K562 (cell line): ENCODE data around the gene LEUTX. TPM values are rescaled to one million over a fixed set of nuclear protein-coding genes. Genes with fewer than 3 reads are reported as not detected.
"Not testable (repeated sequence)": the region's sequence is repeated elsewhere in the genome, so short reads cannot be mapped to it uniquely, and the experiment has no call there.

Experiments
- ATAC-seq: fragments of 200-7000 bp; cut with Tn5 transposase; 3 replicates; pipeline ENCODE4 v1.9.1; 2020; ENCODE audit warnings: moderate library complexity
- BruUV-seq: library from RNA; stranded (reverse); fragments of 400-500 nt; replicated peaks from 2 replicates; lab custom pipeline; 2021; lab: Mats Ljungman, UMichigan
- CTCF ChIA-PET: fragments of 300-600 bp; formaldehyde crosslinking; extraction: SDS; loops from one replicate; lab custom pipeline; 2021; ENCODE audit warnings: low intra/inter-chr PET ratio; lab: Yijun Ruan, JAX
- POLR2A ChIA-PET: fragments of 300-600, 350-650 bp; sonication (Branson Sonifier 250); formaldehyde crosslinking; extraction: SDS; loops from one replicate; lab custom pipeline; 2021; ENCODE audit warnings: antibody characterized with exemption, inconsistent platforms; lab: Yijun Ruan, JAX
- DNase-seq, 4 experiments: peaks; one replicate each; pipeline versions ENCODE4 v3.0.0 to v3.0.0-alpha.2; 2011 to 2018; ENCODE audit warnings: low spot score in 3 of 4, mixed read lengths in 3 of 4; ENCODE audit errors: extremely low read depth in 1 of 4
- FAIRE-seq: peaks from 2 replicates; lab custom pipeline; 2011; peaks lifted over from hg19 to GRCh38; lab: Jason Lieb, UNC
- H2AFZ ChIP-seq: 2 replicates; pipeline ENCODE4 v1.6.0; 2011; ENCODE audit warnings: low read depth, low read length, control low read depth, inconsistent platforms
- H3K27ac ChIP-seq: fragments of 200-600 bp; 3 replicates; pipeline ENCODE4 v1.8.0; 2011; ENCODE audit warnings: low read depth, mild to moderate bottlenecking, control low read depth, inconsistent platforms, low read length, moderate library complexity, mixed read lengths; ENCODE audit errors: extremely low read depth
- H3K27me3 ChIP-seq, 2 experiments: fragments of 300-600 bp in 1 of 2; 2 replicates in 1 of 2; 3 replicates in 1 of 2; pipeline versions ENCODE4 v1.6.0 to v1.8.0; 2011; ENCODE audit warnings: inconsistent platforms in 2 of 2, low read length in 2 of 2, mild to moderate bottlenecking in 1 of 2, mixed read lengths in 1 of 2, moderate library complexity in 1 of 2; ENCODE audit not compliant: control insufficient read depth in 2 of 2, insufficient read depth in 2 of 2
- H3K36me3 ChIP-seq: fragments of 300-600 bp; 3 replicates; pipeline ENCODE4 v1.8.0; 2011; ENCODE audit warnings: mild to moderate bottlenecking, low read length, inconsistent platforms; ENCODE audit not compliant: control insufficient read depth, insufficient read depth
- H3K4me1 ChIP-seq, 2 experiments: fragments of 200-600 bp in 1 of 2; replicated peaks in 1 of 2; 2 replicates in 1 of 2; 3 replicates in 1 of 2; pipeline versions ENCODE4 v1.5.1 to v1.8.0; 2011; ENCODE audit warnings: inconsistent platforms in 2 of 2, low read length in 2 of 2, mild to moderate bottlenecking in 1 of 2, mixed read lengths in 1 of 2, moderate library complexity in 1 of 2; ENCODE audit not compliant: control insufficient read depth in 2 of 2, insufficient read depth in 2 of 2
- H3K4me2 ChIP-seq: 2 replicates; pipeline ENCODE4 v1.6.1; 2011; ENCODE audit warnings: low read length, control low read depth, inconsistent platforms, mixed read lengths; ENCODE audit not compliant: insufficient read depth
- H3K4me3 ChIP-seq: fragments of 200-600 bp; sonication (generic), shearing (Covaris generic); 2 replicates; pipeline ENCODE4 v1.5.1; 2016; ENCODE audit warnings: control low read depth, inconsistent platforms
- H3K79me2 ChIP-seq: fragments of 200-600 bp; 3 replicates; pipeline ENCODE4 v1.8.0; 2011; ENCODE audit warnings: low read length, inconsistent platforms; ENCODE audit not compliant: control insufficient read depth, insufficient read depth
- H3K9ac ChIP-seq, 2 experiments: 2 replicates each; pipeline versions ENCODE4 v1.6.0 to v1.6.1; 2011; ENCODE audit warnings: low read depth in 2 of 2, low read length in 2 of 2, control low read depth in 1 of 2, inconsistent platforms in 1 of 2, mild to moderate bottlenecking in 1 of 2, mixed read lengths in 1 of 2; ENCODE audit not compliant: insufficient read depth in 1 of 2
- H3K9me1 ChIP-seq: one replicate; pipeline ENCODE4 v1.6.0; 2011; ENCODE audit warnings: inconsistent platforms, mild to moderate bottlenecking, low read length, moderate library complexity; ENCODE audit not compliant: control insufficient read depth, insufficient read depth
- H3K9me3 ChIP-seq: replicated peaks from 2 replicates; pipeline ENCODE4 v1.5.1; 2011; ENCODE audit warnings: low read depth, low read length, inconsistent platforms; ENCODE audit not compliant: control insufficient read depth, insufficient read depth
- H4K20me1 ChIP-seq: replicated peaks from 2 replicates; pipeline ENCODE4 v1.6.1; 2011; ENCODE audit warnings: low read length, inconsistent platforms, mixed read lengths; ENCODE audit not compliant: control insufficient read depth, insufficient read depth
- JUND ChIP-seq, 2 experiments: IDR thresholded peaks; 2 replicates in 1 of 2; 3 replicates in 1 of 2; pipeline ENCODE4 v1.6.1; 2011; ENCODE audit warnings: borderline replicate concordance in 2 of 2, low read depth in 2 of 2, low read length in 2 of 2, improper control_type of control experiment in 1 of 2, missing biosample characterization in 1 of 2, missing genetic modification characterization in 1 of 2, missing genetic modification reagents in 1 of 2
- TBP ChIP-seq: optimal IDR thresholded peaks from 2 replicates; pipeline ENCODE3; 2011; ENCODE audit warnings: low read depth, low read length, improper control_type of control experiment
- WGBS: fragments of 100-300 bp; shearing (Covaris generic); methylation state at CpG from one replicate; pipeline ENCODE4 v1.1.6; 2016; ENCODE audit warnings: low coverage, mixed read lengths; ENCODE audit not compliant: insufficient coverage; ENCODE audit errors: missing lambda C conversion rate; 5-methylcytosine and 5-hydroxymethylcytosine counted together
- in situ Hi-C: fragments of 300-500 bp; cut with MboI; formaldehyde crosslinking; loops from 4 replicates; pipeline ENCODE4 v1.15.0; 2018; ENCODE audit warnings: inconsistent platforms, mixed read lengths
- intact Hi-C: fragments of 100-400 bp; cut with micrococcal nuclease; formaldehyde crosslinking; loops from 2 replicates; pipeline ENCODE4 v1.14.2; 2022
- polyA plus RNA-seq, 8 experiments: library from polyadenylated mRNA; depleted of rRNA in 4 of 8; stranded (reverse) in 5 of 8; unstranded in 3 of 8; fragments of >200 nt; fragmentation: Nextera tagmentation in 2 of 8; fragmentation: Illumina TruSeq in 1 of 8; extraction: Ambion mirVana in 2 of 8; extraction: Trizol in 1 of 8; gene quantifications; 2 replicates each; pipeline versions ENCODE4 v1.2.1 to v1.2.3, GENCODE V29; 2011 to 2014; ENCODE audit warnings: inconsistent platforms in 1 of 8, missing spikeins in 1 of 8
- total RNA-seq, 7 experiments: library from RNA; depleted of rRNA in 6 of 7; stranded (reverse); fragments of >200 nt in 6 of 7; fragmentation: Illumina TruSeq in 2 of 7; extraction: Trizol in 2 of 7; gene quantifications; 2 replicates each; pipeline versions ENCODE4 v1.2.1 to v1.2.3, GENCODE V29; 2011 to 2021; ENCODE audit warnings: low replicate concordance in 1 of 7
- TF ChIP-seq, protein P1 (sequence below), 2 experiments: fragments of 450-650 bp in 1 of 2; sonication (generic) in 1 of 2; formaldehyde crosslinking in 1 of 2; IDR thresholded peaks in 1 of 2; conservative IDR thresholded peaks in 1 of 2; 2 replicates each; pipeline versions ENCODE4 v1.6.1 to v1.8.1; 2016 to 2023; ENCODE audit warnings: mild to moderate bottlenecking in 2 of 2, moderate library complexity in 2 of 2, inconsistent platforms in 1 of 2, missing genetic modification reagents in 1 of 2

Gene LEUTX
- total and polyA plus RNA-seq, 9 of the 15 experiments (the other 6 are each of a cell fraction or from before 2014, with no cell fraction given), result not detected

DNA sequence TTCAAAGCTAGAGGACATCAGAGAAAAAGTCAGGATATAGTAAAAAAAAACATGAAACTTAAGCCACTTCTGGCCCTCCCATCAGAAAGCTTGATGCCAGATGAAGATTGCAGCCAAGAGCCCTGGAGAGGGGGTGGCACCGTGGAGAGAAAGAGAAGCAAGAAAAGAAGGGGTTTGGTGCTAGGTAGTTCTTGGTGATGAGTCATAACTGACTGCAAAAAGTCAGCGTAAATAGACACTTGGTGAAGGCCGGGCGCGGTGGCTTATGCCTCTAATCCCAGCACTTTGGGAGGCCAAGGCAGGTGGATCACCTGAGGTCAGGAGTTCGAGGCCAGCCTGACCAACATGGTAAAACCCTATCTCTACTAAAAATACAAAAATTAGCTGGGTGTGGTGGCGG, 30.0 kb downstream of the LEUTX start:
- H4K20me1 ChIP-seq; H3K27ac ChIP-seq; ATAC-seq; H3K4me1 ChIP-seq; in situ Hi-C loops; H3K9me1 ChIP-seq; BruUV-seq; H2AFZ ChIP-seq; CTCF ChIA-PET; H3K36me3 ChIP-seq; H3K4me2 ChIP-seq; intact Hi-C loops; H3K9ac ChIP-seq; FAIRE-seq; H3K4me3 ChIP-seq; H3K9me3 ChIP-seq; DNase-seq; H3K79me2 ChIP-seq; TF ChIP-seq JUND (tag; IDR thresholded peaks at IDR 0.05; ENCODE audit: borderline replicate concordance, low read depth, low read length): not testable (repeated sequence)
- TF ChIP-seq, protein P1, sequence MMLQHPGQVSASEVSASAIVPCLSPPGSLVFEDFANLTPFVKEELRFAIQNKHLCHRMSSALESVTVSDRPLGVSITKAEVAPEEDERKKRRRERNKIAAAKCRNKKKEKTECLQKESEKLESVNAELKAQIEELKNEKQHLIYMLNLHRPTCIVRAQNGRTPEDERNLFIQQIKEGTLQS (IDR thresholded peaks at IDR 0.05), result peak; percentile 69
- TF ChIP-seq, protein P1 (CRISPR knock-in tag; conservative IDR thresholded peaks at IDR 0.05), result not testable (repeated sequence)
- peak; percentile 21; the same call in 1 of the 2 replicates for TF ChIP-seq JUND (IDR thresholded peaks at IDR 0.05; ENCODE audit: borderline replicate concordance, low read depth, low read length)
- TF ChIP-seq TBP, result peak; percentile 11
- H3K27me3 ChIP-seq, result peaks cover 7 to 44% of the 10 kb centered on the region in 2 experiments; a peak in 2 of 5 replicates
- POLR2A ChIA-PET, result interaction anchor here (0.7 to 1.2 kb wide), 2 partner anchors 47 to 247 kb away, joined by 3 read pairs; no protein-coding TSS in a partner anchor
- WGBS, result 11% methylated on average over 7 of the region's 7 CpGs
